Neutrophil (primary cell): ENCODE data around the gene RAP1GAP2.

Experiments
- H3K27ac ChIP-seq: fragments of 200-600 bp; sonication (generic); 2 replicates; pipeline ENCODE4 v1.5.1; 2016; ENCODE audit warnings: mild to moderate bottlenecking, moderate library complexity
- H3K27me3 ChIP-seq: fragments of 200-600 bp; sonication (generic); 2 replicates; pipeline ENCODE4 v1.6.0; 2016; ENCODE audit warnings: mild to moderate bottlenecking
- H3K36me3 ChIP-seq: fragments of 200-600 bp; sonication (generic); 2 replicates; pipeline ENCODE4 v1.5.1; 2017
- H3K4me1 ChIP-seq, 2 experiments: fragments of 200-600 bp in 1 of 2; sonication (generic) in 1 of 2; 1 replicate in 1 of 2; 2 replicates in 1 of 2; pipeline versions ENCODE4 v1.5.1 to v1.6.1; 2013 to 2016; ENCODE audit warnings: low read depth in 1 of 2, low read length in 1 of 2, mild to moderate bottlenecking in 1 of 2, moderate library complexity in 1 of 2; ENCODE audit not compliant: control insufficient read depth in 1 of 2, insufficient read depth in 1 of 2
- H3K4me3 ChIP-seq, 2 experiments: fragments of 200-600 bp in 1 of 2; sonication (generic) in 1 of 2; 1 replicate in 1 of 2; 2 replicates in 1 of 2; pipeline ENCODE4 v1.5.1; 2013 to 2016; ENCODE audit warnings: low read depth in 1 of 2, low read length in 1 of 2, mild to moderate bottlenecking in 1 of 2, moderate library complexity in 1 of 2
- H3K9me3 ChIP-seq: fragments of 200-600 bp; sonication (generic); 2 replicates; pipeline ENCODE4 v1.5.1; 2016
- TF ChIP-seq, protein P1 (sequence below): fragments of 200-600 bp; sonication (generic); IDR thresholded peaks from 2 replicates; pipeline ENCODE4 v1.5.1; 2016; ENCODE audit warnings: antibody characterized with exemption

Gene RAP1GAP2

DNA sequence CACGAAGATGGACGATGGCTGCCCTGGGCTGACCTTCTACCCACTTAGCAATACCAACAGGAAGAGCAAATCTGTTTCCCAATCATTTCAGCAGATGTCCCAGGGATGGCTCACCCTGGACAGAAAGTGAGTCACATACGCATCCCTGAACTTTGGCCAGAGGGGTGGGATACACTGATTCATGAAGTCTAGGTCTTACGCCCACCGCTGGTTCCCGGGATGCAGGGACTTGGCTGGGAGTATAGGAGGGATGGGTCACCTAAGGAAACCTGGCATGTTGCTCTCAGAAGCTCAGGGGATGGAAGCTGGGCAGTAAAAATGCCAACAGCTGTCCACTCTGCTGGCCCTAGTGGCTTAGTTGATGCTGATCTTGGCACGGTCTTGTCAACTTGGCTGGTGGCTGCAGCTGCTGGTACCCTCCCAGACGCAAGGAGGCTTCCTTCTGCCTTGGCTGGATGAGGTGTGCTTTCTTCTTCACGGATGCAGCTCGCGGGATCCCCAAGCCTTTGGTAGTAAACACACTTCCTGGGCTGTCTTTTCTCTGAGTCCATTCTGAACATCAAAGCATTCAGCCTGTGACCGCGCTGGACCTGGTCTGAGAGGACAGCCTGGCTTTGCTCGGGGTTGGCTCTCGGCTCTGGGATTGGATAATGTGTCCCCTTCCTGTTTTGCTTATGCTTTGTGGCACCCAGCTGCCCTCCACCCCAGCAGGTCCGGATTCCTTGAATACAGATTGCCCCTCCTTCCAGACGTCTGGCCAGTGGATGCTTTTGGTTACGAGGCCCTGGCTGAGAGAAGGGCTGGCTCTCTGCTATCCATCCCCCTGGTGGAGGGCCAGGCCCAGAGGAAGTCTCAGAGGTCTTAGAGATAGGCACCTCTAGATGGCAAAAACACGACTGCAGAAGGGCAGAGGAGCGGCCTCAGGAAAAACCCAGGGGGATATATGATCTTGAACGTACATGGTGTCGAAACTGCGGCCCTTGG lies 71.5 kb downstream of the RAP1GAP2 start:
- Histone ChIP-seq H3K27me3 (no peaks in the 10 kb centered on the region), H3K4me3 (no peak overlapping the region), H3K27ac (peak overlapping the region; percentile 6), H3K36me3 (peaks cover 32% of the 10 kb centered on the region), H3K4me1 (peaks cover 3 to 7% of the 10 kb centered on the region in 2 experiments), H3K9me3 (no peaks in the 10 kb centered on the region)
- TF ChIP-seq, protein P1, sequence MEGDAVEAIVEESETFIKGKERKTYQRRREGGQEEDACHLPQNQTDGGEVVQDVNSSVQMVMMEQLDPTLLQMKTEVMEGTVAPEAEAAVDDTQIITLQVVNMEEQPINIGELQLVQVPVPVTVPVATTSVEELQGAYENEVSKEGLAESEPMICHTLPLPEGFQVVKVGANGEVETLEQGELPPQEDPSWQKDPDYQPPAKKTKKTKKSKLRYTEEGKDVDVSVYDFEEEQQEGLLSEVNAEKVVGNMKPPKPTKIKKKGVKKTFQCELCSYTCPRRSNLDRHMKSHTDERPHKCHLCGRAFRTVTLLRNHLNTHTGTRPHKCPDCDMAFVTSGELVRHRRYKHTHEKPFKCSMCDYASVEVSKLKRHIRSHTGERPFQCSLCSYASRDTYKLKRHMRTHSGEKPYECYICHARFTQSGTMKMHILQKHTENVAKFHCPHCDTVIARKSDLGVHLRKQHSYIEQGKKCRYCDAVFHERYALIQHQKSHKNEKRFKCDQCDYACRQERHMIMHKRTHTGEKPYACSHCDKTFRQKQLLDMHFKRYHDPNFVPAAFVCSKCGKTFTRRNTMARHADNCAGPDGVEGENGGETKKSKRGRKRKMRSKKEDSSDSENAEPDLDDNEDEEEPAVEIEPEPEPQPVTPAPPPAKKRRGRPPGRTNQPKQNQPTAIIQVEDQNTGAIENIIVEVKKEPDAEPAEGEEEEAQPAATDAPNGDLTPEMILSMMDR = no peak

DNA sequence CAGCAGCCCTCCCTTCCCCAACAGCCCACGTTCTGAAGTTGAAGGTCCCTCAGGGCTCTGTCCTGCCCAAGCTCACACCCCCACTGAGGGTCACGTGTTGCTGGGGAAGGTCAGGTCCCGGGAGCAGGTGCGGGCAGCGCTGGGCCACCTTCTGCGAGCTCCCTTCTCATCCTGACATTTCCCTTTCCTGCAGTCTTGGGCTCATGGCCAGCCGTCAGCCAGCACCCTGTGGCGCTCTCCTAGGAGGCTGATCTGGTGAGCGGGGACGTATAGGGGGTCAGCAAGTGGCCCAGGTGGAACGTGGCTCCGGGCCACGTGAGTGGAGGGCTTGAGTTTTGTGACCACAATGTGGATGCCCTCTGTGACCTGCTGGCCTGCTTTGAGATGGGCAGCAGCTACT lies 73.4 kb downstream of the RAP1GAP2 start:
- TF ChIP-seq, protein P1 = no peak
- Histone ChIP-seq H3K4me3 (no peak overlapping the region), H3K9me3 (no peaks in the 10 kb centered on the region), H3K27me3 (no peaks in the 10 kb centered on the region), H3K27ac (no peak overlapping the region), H3K4me1 (peaks cover 3 to 7% of the 10 kb centered on the region in 2 experiments), H3K36me3 (peaks cover 21% of the 10 kb centered on the region)

DNA sequence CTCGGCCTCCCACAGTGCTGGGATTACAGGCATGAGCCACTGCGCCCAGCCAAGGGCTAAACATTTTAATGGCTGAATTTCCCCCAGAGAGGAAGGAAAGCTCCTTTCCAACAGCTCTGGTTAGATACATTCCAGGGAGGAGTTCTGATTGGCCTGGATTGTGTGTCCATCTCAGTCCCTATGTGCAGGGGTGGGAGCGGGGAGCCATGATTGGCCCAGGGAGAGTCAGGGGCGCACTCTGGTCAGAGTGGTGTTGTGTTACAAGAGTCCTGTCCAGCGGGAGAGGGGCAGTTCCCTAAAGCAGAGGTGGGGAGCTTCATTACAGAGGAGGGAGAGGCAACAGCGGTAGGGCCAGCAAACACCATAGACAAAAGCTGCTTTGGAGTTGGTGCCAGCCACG lies 75.0 kb downstream of the RAP1GAP2 start:
- Histone ChIP-seq H3K36me3 (peaks cover 10% of the 10 kb centered on the region), H3K27me3 (no peaks in the 10 kb centered on the region), H3K27ac (no peak overlapping the region), H3K9me3 (no peaks in the 10 kb centered on the region), H3K4me3 (no peak overlapping the region), H3K4me1 (peaks cover 3 to 7% of the 10 kb centered on the region in 2 experiments)
- TF ChIP-seq, protein P1 = no peak

DNA sequence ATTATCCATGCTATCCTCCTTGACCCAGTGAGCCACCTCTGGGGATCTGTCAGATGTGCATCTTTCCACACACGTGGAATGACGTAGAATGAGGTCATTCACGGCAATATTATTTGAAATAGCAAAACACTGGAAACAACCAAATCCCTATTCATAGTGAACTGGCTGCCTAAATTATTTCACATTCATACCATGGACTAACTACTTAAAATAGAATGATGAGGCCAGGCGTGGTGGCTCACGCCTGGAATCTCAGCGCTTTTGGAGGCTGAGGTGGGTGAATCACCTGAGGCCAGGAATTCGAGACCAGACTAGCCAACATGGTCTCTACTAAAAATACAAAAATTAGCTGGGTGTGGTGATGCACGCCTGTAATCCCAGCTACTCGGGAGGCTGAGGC lies 75.5 kb downstream of the RAP1GAP2 start:
- H3K4me1 ChIP-seq = peaks cover 3 to 7% of the 10 kb centered on the region in 2 experiments
- TF ChIP-seq, protein P1 = no peak
- no peaks in the 10 kb centered on the region for H3K9me3 ChIP-seq
- no peaks in the 10 kb centered on the region for H3K27me3 ChIP-seq
- H3K27ac ChIP-seq = no peak overlapping the region
- no peak overlapping the region for H3K4me3 ChIP-seq
- peaks cover 10% of the 10 kb centered on the region for H3K36me3 ChIP-seq

DNA sequence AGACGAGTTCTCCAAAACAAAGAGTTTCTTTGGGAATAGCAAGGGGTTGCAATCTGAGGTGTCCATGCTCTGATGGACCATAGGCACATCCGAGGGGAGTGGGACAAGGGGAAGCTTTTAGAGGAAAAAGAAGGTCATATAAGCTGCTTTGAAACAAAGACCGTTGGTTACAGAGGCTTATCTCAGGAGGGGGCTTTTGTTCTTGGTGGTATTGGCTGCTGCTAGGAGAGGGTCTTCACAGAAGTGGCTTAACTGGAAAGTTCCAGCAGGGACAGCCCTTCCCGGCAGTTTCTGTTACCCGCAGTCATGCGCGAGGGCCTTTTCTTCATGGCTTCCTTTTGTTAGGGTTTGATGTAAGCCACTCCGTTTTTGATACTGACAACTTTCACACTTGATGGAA lies 76.0 kb downstream of the RAP1GAP2 start:
- TF ChIP-seq, protein P1 = no peak
- Histone ChIP-seq H3K4me3 (no peak overlapping the region), H3K27me3 (no peaks in the 10 kb centered on the region), H3K36me3 (peaks cover 13% of the 10 kb centered on the region), H3K9me3 (no peaks in the 10 kb centered on the region), H3K27ac (no peak overlapping the region), H3K4me1 (peaks cover 1 to 3% of the 10 kb centered on the region in 2 experiments)
